SK-N-MC (cell line): Measurements from ENCODE around the gene MESD.

Experiments
- EZH2 ChIP-seq: fragments of 200-600 bp; sonication (generic); IDR thresholded peaks from one replicate; pipeline ENCODE4 v1.6.1; 2017; ENCODE audit warnings: antibody characterized with exemption
- FOXP2 ChIP-seq: optimal IDR thresholded peaks from 2 replicates; pipeline ENCODE3; 2011; ENCODE audit warnings: mild to moderate bottlenecking, moderate library complexity; ENCODE audit not compliant: insufficient read depth; ENCODE audit errors: extremely low read length, control extremely low read depth
- POLR2AphosphoS5 ChIP-seq: IDR thresholded peaks from 2 replicates; pipeline ENCODE4 v1.6.1; 2012; ENCODE audit warnings: mild to moderate bottlenecking, low read depth, low read length, borderline replicate concordance

- TF ChIP-seq POLR2AphosphoS5 (peak; percentile 97), EZH2 (no peak), FOXP2 (no peak)
Measured at GRCh38 chr15:80989518-80990478, at the start of gene MESD.
